Stimulated activated CD8-positive, alpha-beta memory T cell treated with anti-CD3 and anti-CD28 coated beads, Interleukin-4, amount 100 ng/mL, for 1 hour (primary cell): ENCODE measurements around the gene FAM200B.

Experiments
- DNase-seq, 2 donors: peaks; one replicate each; pipeline ENCODE4 v3.0.0-alpha.2; 2020; ENCODE audit warnings: low read depth in 2 of 2, low spot score in 1 of 2

FAM200B gene

DNA sequence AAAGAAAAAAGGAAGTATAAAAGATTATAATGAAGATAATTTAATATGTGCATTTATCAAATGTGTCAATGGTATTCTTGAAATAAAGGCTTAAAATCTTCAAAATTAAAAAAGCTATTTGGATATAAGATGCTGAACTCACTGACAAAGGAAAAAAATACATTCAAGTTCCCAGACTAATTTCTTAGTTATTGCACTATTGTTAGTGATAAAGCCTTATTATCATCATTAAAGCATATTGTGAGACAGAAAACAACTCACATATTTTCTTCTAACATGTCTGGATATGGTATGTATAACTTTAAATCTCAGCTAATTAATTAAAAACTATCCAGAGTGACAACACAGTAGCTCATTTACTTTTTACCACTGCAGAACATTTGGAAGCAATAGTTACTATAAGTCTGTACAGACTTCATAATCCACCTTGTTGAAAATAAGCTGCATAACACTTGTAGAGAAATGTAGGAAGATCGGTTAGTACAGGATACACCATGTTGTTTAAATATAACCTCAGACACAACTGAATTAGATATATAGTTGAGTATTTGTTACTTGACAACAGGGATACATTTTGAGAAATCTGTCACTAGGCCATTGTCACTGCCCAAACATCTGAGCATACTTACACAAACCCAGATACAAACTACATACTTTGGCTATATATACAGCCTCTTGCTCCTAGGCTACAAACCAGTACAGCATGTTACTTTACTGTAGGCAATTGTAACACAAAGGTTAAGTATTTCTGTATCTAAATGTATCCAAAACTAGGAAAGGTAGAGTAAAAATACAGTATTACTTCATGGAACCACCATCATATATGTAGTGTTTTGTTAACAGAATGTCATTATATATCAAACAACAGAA lies 12.8 kb upstream of the FAM200B start:
- no peak for DNase-seq

DNA sequence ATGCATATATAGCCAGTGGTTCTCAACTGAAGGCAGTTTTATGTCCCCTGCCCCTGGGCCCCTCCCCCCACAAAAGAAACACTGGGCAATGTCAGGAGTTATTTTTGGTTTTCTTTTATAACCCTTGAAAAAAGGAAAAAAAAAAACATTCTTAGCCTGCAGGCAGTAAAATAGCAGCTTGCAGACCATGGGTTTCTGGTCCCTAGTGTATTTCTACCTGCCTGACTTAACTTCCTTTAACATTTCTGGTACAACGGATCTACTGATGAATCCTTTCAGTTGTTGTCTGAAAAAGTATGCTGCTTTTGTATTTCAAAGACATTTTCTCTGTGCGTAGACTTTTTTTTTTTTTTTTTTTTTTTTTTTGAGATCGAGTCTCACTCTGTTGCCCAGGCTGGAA lies 11.1 kb upstream of the FAM200B start:
- no peak for DNase-seq

DNA sequence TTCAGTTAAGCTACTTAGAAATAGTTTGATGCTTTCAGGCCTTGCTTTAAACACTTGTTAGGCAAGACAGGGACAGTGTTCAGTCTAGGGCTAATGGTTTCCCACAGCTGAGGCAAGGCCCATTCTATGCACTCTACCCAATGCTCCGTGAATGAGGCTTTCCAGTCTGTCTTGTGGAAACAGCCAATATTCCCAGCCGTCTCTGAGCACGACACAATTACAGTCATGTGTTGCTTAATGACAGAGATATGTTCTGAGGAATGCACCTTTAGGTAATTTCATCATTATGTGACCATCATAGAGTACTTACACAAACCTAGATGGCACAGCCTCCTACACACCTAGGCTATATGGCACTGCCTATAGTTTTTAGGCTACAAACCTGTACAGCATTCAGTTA lies 9.5 kb upstream of the FAM200B start:
- DNase-seq: no peak

DNA sequence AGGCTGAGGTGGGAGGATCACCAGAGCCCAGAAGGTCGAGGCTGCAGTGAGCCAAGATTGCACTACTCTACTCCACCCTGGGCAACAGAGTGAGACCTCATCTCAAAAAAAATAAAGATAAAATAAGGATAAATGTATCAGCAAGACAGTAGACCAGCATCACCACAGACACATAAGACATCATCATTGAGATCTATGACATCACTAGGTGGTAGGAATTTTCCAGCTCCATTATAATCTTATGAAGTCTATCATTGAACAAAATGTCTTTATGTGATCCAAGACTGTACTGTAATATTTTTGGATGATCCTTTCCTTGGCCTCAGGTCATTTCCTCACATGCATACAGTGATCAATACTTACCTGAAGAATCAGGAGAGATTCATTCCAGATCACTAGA lies 8.3 kb upstream of the FAM200B start:
- no peak for DNase-seq

DNA sequence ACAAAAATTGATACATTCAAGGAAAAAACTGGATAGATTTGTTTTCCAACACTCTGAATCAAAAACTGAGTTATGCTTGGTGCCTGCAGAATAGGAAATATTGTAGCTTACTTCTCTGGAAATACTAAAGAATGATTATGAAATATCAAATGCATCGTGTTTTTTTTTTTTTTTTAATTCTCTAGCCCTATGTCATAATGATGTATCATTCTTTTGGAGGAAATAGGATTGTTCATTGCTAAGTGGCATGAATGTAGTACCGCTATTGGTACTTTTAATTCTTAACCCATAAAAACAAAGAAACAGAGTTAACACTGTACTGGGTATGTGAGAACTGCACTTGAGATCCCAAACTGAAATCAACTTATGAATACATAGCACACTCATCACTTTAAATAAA lies 7.6 kb upstream of the FAM200B start:
- no peak for DNase-seq

DNA sequence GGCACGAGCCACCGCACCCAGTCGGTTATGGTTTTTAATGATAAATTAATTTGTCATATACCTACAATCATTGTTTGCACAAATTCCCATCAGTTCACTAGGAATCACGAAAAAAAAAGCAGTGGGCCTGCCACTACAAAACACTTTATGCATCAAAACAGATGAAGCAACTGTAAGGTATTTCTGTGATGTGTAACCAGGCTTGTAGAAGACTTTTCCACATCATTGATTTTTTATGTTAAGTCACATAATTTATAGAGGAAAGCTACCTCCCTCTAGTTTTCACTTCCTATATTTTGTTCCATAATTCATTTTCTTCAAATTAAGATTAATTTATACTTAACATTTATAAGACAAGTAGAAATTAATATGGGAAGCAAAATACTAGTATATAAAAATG lies 6.7 kb upstream of the FAM200B start:
- no peak for DNase-seq

DNA sequence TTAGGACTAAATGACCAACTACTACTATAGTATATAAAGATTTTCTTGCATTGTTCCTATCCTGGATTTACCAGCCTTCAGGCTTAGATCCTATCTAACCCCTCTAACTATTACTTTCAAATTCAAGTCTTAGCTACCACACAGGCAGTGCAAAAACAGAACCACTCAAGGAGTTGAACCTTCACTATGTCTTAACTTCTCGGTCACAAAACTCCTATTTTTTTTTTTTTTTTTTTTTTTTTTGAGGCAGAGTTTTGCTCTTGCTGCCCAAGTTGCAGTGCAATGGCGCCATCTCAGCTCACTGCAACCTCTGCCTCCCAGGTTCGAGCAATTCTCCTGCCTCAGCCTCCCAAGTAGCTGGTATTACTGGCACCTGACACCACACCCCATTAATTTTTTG lies 6.3 kb upstream of the FAM200B start:
- no peak for DNase-seq

DNA sequence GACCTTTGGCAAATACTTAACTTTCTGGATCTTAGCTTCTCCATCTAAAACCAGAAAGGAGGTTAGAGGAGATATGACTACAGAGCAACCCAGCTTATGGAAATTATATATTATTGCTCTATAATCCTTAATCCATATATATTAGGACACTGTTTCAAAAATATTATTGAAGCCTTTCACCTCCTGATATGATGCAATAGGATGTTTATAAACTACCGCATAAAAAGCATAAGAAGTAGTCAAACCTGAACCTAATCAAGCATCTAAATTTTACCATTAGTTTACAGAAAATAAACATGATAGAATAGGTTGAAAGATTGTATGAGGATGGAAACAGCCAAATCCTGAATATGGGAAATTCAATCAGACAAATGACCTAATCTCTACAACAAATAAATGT lies 5.6 kb upstream of the FAM200B start:
- DNase-seq: no peak

DNA sequence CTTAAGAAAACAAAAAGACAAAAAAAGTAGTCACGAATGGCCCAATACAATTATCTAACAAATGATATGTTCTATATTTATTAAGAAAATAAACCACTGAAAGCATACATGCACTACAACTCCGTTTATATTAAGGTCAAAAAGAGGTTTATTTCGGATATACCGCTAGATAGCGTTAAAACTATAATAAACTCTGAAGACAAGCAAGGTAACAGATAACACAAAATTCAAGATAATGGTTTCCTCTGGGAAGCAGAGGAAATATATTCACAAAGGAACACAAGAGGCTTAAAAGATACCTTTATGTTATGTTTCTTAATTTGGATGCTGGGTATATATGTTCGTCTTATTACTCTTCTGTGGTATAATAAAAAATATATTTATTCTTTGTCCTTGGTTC lies 4.7 kb upstream of the FAM200B start:
- DNase-seq: no peak

DNA sequence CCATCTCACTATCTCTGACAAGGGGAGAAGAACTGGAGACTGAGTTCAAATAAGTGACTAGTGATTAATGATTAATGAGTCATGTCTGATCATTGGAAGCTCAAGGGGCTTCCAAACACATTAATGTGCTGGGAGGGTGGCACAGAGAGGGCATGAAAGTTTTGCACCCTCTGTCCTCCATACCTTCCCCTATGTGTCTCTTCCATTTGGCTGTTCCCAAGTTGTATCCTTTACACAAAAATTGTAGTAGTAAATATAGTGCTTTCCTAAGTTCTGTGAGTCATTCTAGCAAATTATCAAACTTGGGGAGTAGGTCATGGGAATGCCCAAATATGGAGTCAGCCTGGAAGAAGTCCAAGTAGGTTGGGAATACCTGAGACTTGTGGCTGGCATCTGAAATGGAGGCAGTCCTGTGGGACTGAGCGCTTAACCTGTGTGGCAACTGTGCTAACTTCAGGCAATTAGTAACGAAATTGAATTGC lies 4.1 kb upstream of the FAM200B start:
- DNase-seq: no peak

DNA sequence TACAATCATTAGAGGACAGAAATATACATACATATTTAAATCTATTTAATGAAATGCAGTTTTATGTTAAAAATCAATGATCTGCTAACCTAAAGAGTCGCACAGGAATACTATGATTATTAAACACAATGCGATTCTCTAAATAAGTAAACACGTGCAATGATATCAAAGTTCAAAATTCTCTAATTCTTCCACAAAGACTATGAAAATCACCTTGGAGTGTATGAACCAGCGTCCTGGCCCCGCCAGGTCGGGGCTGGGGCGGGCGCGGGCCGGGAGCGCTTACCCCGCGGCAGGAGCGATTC lies 608 bp upstream of the FAM200B start:
- no peak for DNase-seq

DNA sequence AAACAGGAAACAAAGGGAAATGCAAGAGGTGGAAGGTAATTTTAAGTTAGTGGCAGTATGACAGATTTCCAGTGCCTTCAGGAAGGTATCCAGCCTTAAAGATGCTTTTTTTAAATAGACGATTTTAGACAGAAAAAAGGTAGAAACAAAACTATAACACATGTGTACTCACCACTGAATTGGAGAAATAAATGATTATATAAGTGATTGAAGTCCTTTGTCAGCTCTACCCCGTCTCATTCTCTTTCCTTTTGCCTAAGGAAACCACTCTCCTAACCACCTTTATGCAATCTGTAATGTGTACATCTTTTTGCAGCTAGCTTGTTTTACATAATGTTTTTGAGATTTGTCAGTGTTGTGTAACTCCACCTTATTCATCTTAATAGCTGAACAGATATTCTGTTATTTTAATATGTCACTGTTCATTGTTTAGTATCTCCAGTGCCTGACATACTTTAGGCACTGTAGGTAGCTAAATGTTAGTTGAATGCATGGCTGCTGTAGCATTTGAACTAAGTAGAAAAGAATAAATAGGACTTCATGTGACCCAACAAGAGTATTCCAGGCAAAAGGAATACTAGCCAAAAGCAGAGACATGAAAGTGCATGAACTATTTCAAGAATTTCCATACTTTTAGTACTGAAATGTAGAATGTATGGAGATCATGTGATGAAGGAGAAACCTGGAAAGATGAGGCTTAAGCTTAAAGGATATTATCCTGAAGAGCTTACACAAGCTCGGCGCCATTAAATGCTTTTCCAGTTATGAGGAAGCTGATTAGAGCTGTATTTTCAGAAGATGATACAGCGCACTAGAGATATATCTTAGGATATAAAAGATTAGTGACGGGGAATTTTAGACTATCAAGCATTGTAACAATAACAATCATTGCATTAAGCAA lies 865 bp downstream of the FAM200B start:
- no peak for DNase-seq

DNA sequence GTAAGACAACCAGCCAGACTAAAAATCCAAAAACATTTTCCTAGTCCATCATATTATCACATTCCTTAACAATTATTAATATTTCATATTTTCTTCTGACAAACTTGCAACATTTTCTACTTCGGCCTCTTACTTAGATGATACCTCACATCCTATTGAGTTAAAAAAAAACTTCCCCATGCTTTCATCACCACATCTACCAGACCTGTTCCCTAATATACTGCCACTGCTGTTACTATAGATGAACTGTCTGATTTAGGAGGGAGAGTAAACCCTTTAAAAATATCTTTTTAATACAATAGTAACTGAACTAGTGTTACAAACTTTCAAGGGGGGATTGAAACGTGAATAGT lies 1.5 kb downstream of the FAM200B start:
- DNase-seq: no peak

DNA sequence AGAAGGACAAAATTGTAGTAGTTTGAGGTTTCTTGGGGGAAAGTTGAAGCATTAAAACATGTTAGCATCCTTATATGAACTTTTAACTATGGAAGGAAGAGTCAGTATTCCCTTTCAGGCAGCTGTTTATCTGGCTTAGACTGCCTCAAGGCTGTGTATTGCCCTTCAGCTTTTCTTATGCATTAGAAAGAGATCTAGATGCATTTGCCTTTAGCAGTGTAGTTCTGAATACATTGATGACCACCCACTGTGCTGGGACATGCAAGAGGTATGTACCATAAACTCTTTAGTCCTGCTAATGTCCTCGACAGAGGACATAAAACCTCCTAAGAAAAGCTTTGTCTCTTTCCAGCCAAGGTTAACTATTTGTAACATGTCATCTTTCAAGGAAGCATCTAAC lies 2.9 kb downstream of the FAM200B start:
- DNase-seq: no peak

DNA sequence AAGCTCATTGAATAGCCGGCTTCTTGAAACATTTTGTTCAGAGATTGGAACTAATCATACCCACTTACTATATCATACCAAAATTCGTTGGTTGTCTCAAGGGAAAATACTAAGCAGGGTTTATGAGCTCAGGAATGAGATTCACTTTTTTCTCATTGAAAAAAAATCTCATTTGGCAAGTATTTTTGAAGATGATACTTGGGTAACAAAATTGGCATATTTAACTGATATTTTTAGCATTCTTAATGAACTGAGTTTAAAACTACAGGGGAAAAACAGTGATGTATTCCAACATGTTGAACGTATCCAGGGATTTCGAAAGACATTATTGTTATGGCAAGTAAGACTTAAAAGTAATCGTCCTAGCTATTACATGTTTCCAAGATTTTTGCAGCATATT lies 6.4 kb downstream of the FAM200B start:
- no peak for DNase-seq

DNA sequence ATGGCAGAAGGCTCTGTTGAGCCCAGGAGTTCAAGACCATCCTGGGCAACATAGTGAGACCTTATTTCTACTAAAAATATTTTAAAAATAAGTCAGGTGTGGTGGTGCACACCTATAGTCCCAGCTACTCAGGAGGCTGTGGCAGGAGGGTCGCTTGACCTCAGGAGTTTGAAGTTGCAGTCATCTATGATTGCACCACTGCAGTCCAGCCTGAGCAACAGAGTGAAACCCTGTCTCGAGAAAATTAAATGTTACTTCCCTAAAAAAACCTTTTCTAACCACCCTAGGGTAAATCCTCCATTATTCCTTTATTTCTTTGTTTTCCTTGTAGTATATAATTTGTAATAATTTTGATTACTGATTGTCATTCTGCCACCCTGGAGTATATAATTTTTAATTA lies 7.9 kb downstream of the FAM200B start:
- no peak for DNase-seq

DNA sequence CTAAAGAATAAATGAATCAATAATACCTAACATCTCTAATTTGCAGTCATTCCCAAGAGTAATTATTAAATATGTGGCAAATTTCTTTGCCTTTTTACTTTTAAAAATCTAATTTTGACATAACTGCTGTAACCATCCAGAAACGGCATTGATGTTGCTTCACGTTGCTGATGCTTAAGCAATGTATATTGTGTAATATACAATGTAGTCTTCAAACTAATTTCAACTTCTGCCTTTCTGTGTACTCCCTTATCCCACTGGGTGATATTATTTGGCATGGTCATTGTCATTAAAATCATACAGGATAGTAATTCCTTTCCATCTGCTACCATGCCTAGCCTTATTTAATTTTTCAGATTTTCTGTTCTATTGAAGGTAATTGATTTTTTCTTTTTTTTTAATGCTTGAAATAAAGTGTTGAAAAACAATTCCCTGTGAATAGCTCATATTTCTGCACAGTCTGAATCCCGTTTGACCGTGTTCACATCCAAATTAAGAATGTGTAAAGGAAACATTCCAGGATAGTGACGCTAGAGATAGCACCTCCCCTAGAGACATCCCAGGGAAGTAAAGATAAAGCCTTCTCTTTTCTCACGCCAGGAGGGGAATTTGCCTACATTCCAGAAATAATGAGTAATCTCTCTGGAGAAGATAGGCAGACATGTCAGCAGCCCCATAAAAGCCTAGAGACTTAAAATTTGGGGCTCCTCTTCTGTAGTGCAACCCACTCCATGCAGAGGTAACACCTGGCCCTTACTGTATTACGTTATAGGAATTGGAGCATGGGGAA lies 8.6 kb downstream of the FAM200B start:
- no peak for DNase-seq

DNA sequence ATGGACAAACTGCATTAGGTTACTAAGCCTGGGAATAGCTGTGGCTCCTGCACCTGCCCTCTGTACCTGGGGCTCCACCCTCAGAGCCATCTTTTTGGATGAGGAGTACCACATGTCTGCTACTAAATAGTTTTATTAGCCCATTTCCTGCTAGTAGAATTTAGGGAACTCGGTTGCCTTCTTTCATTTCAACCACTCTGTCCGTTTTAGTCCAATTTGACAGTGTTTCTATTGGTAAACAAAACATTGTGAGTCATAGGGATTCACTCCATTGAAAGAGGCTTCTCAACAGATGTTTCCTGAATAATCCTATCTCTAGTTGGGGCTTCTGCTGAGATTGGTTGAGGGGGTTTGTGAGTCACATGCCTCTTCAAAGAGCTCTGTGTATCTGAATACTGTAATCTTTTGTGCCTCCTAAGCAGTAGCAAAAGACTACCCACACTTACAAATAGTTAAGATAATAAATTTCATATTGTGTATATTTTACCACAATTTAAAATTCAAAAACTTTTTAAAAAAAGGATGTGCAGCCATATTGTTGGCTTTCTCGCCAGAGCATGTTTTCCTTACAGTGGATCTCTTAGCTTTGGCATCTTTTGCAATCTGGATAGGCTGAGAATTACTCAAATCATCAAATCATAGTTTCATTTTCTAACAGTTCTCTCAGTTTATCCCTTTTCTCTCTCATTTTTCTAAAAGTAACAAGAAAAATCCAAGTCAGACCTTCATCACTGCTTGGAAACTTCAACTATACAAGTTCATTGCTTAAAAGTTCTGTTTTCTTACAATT lies 9.9 kb downstream of the FAM200B start:
- no peak for DNase-seq

DNA sequence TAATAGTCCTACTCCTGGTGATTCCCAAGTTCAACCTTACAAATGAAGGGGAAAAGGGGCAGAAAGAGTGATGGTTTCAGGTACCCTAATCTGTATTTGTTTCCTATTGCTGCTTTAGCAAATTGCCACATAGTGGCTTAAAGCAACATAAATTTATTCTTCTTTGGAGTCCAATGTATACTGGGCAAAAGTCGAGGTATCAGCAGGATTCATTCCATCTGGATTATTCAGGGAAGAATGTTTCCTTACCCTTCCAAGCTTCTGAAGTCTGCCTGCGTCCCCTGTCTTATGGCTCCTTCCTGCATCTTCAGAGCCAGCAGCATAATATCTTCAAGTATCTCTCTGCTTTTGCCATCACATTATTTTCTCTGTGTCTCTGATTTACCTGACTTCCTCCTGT lies 11.0 kb downstream of the FAM200B start:
- DNase-seq: no peak

DNA sequence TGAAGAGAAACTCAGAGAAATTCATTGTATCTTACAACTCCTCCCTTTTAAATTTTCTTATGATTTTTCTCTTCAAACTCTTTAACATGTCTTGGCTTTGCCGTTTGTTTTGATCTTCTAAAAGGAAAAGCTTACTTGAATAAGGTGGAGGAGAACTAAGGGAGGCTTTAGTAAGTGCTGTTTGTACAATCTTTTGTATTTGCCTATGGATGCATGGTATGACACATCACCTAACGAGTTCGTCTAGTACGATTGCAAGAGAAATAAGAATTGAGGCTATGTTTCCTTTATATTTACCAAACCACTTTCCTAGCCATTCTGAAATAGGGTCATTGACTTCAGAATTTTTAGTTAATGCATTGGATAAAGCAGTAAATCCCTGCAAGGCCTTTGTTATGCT lies 12.8 kb downstream of the FAM200B start:
- no peak for DNase-seq

DNA sequence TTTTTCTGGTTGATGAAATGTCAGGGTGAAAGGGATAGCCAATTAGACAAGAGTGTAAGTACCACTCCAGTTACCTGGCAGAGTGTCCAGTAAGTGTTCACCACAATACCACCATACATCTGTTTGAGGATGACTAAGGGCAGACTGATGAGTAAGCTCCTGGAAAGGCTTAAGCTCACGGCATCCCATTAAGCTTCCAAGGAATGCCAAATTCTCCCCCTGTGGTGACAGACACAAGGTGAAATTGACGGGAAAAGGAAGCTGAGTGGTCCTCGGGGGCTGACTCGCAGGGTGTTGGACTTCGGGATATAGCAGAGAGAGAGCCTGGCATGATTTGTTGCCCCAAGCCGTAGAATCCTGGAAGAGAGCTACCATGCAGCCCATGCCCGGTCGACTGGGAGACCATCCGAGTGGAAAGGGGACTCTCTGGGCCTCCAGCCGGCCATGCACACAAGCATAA lies 13.6 kb downstream of the FAM200B start:
- no peak for DNase-seq
